Ovary (tissue), 3 donors: ENCODE results near the gene ZNF513.

ENCODE experiments used
- POLR2A ChIP-seq: fragments of 450-650 bp; IDR thresholded peaks from one replicate; pipeline ENCODE4 v1.6.1; 2017; ENCODE audit warnings: antibody characterized with exemption, mild to moderate bottlenecking, moderate library complexity
- TF ChIP-seq, protein P1 (sequence below), 3 donors: fragments of 450-650 bp in 2 of 3; fragments of 200-600 bp in 1 of 3; IDR thresholded peaks; one replicate each; pipeline versions ENCODE4 v1.5.1 to v1.8.0; 2016 to 2022; ENCODE audit warnings: antibody characterized with exemption in 3 of 3, mild to moderate bottlenecking in 1 of 3
- donor health status: DM: no; HTN: no; CAD: no.

DNA sequence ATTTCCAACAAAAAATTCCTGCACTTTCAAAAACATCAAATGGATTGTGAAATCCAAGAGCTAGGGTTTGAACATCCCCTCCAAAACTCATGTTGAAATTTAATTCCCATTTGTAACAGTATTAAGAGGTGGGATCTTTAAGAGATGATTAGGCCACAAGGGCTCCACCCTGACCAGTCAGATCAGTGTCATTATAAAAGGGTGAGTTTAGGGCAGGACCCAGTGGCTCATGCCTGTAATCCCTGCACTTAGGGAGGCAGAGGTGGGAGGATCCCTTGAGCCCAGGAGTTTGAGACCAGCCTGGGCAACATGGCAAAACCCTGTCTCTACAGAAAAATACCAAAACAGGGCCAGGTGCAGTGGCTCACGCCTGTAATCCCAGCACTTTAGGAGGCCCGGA lies 32.9 kb downstream of the ZNF513 start:
- TF ChIP-seq, protein P1, sequence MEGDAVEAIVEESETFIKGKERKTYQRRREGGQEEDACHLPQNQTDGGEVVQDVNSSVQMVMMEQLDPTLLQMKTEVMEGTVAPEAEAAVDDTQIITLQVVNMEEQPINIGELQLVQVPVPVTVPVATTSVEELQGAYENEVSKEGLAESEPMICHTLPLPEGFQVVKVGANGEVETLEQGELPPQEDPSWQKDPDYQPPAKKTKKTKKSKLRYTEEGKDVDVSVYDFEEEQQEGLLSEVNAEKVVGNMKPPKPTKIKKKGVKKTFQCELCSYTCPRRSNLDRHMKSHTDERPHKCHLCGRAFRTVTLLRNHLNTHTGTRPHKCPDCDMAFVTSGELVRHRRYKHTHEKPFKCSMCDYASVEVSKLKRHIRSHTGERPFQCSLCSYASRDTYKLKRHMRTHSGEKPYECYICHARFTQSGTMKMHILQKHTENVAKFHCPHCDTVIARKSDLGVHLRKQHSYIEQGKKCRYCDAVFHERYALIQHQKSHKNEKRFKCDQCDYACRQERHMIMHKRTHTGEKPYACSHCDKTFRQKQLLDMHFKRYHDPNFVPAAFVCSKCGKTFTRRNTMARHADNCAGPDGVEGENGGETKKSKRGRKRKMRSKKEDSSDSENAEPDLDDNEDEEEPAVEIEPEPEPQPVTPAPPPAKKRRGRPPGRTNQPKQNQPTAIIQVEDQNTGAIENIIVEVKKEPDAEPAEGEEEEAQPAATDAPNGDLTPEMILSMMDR (IDR thresholded peaks at IDR 0.05): no peak
- TF ChIP-seq POLR2A: no peak
